Lung microvascular endothelial cell (primary cell): ENCODE results near the gene SDK1. TPM values are rescaled to one million over a fixed set of nuclear protein-coding genes. Genes with fewer than 3 reads are reported as not detected.

Source experiments
- DNase-seq, 2 donors: peaks; one replicate each; pipeline versions ENCODE4 v3.0.0 to v3.0.0-alpha.2; 2010; ENCODE audit warnings: low read depth in 2 of 2
- total RNA-seq: library from RNA; depleted of rRNA; stranded (reverse); fragments of >200 nt; gene quantifications from 2 replicates; pipeline ENCODE4 v1.2.1, GENCODE V29; 2014

SDK1 gene
- total RNA-seq, 1 donor from 2014 or later: 0.79 TPM

- peak in 1 of 2 donors; percentile 40 for DNase-seq
These were observed 710.0 kb downstream of the SDK1 start for GRCh38 chr7:4010923-4011656.

- DNase-seq: no peak
These were observed 712.7 kb downstream of the SDK1 start for GRCh38 chr7:4013793-4014192.

- peak in 1 of 2 donors; percentile 26 for DNase-seq
These were observed 713.4 kb downstream of the SDK1 start for GRCh38 chr7:4014346-4015050.

GRCh38 chr7:4015371-4015770 is 714.3 kb downstream of the SDK1 start:
- no peak for DNase-seq

GRCh38 chr7:4015996-4016395 is 714.9 kb downstream of the SDK1 start:
- no peak for DNase-seq

- DNase-seq: no peak
These were observed 716.0 kb downstream of the SDK1 start for GRCh38 chr7:4017081-4017480.

GRCh38 chr7:4017785-4018184 is 716.7 kb downstream of the SDK1 start:
- no peak for DNase-seq

- DNase-seq: no peak
These were observed 717.7 kb downstream of the SDK1 start for GRCh38 chr7:4018601-4019316.

GRCh38 chr7:4020086-4020485 is 719.0 kb downstream of the SDK1 start:
- no peak for DNase-seq

- no peak for DNase-seq
These were observed 720.4 kb downstream of the SDK1 start for GRCh38 chr7:4021413-4021812.

- no peak for DNase-seq
These were observed 721.2 kb downstream of the SDK1 start for GRCh38 chr7:4022265-4022664.

- no peak for DNase-seq
These were observed 722.5 kb downstream of the SDK1 start for GRCh38 chr7:4023502-4023901.

GRCh38 chr7:4024133-4024532 is 723.1 kb downstream of the SDK1 start:
- no peak for DNase-seq

- no peak for DNase-seq
These were observed 723.8 kb downstream of the SDK1 start for GRCh38 chr7:4024806-4025205.

- DNase-seq: no peak
These were observed 724.2 kb downstream of the SDK1 start for GRCh38 chr7:4025210-4025609.

- no peak for DNase-seq
These were observed 724.9 kb downstream of the SDK1 start for GRCh38 chr7:4025694-4026615.

GRCh38 chr7:4026941-4027486 is 726.0 kb downstream of the SDK1 start:
- DNase-seq: no peak

GRCh38 chr7:4028221-4028620 is 727.2 kb downstream of the SDK1 start:
- DNase-seq: no peak

GRCh38 chr7:4029941-4030340 is 728.9 kb downstream of the SDK1 start:
- DNase-seq: no peak

- DNase-seq: no peak
These were observed 729.4 kb downstream of the SDK1 start for GRCh38 chr7:4030346-4030950.

GRCh38 chr7:4033996-4034395 is 732.9 kb downstream of the SDK1 start:
- DNase-seq: no peak
